ENCODE results near the gene NAA80. TPM values are rescaled to one million over a fixed set of nuclear protein-coding genes. Genes with fewer than 3 reads are reported as not detected.

The NAA80 gene
- polyA plus RNA-seq, 2 of the 4 experiments (the other 2 are of a cell fraction): 3.1 to 5.3 TPM

GRCh38 chr3:50290161-50290641 is 9.0 kb downstream of the NAA80 start:
- ChIA-PET CTCF (interaction anchor here (0.7 to 1.5 kb wide), 3 partner anchors 13 to 60 kb away, joined by 3 to 4 read pairs (median 3); partner anchors contain the start of genes CYB561D2 and NPRL2), POLR2A (no interaction called here)
- H3K9me3 ChIP-seq: no peaks in the 10 kb centered on the region
- ATAC-seq (no peak), DNase-seq (ENCODE audit: low read depth in 1 of 2, low spot score in 1 of 2) (no peak), FAIRE-seq (no peak)
- peak overlapping the region; percentile 81; the same call in 2 of the 3 replicates for H3K4me2 ChIP-seq
- peak overlapping the region in 1 of 2 experiments; percentile 95; a peak in 2 of 6 replicates for H3K27ac ChIP-seq
- no peak overlapping the region for H3K4me3 ChIP-seq
- 96% methylated on average over 8 of the region's 16 CpGs for WGBS (ENCODE audit: missing lambda C conversion rate)
- no peak for TF ChIP-seq RAD21 (conservative IDR thresholded peaks at IDR 0.05 in 1 of 2, IDR thresholded peaks at IDR 0.05 in 1 of 2)
- TF ChIP-seq POLR2A (IDR thresholded peaks at IDR 0.05; ENCODE audit: low read length): no peak
- no peak for TF ChIP-seq TFCP2L1 (CRISPR knock-in tag; IDR thresholded peaks at IDR 0.05)
- no peak for TF ChIP-seq CTCF (IDR thresholded peaks at IDR 0.05)
- TF ChIP-seq ZFP36 (IDR thresholded peaks at IDR 0.05; ENCODE audit: borderline replicate concordance, partially characterized antibody): no peak
- TF ChIP-seq CHD4 (IDR thresholded peaks at IDR 0.05; ENCODE audit: borderline replicate concordance): no peak
- no peak for TF ChIP-seq PBX3 (IDR thresholded peaks at IDR 0.05)
- peaks cover 13% of the 10 kb centered on the region; the same call in 2 of the 3 replicates for H3K4me1 ChIP-seq

GRCh38 chr3:50289130-50289529 is 10.1 kb downstream of the NAA80 start:
- POLR2A ChIA-PET: no interaction called here
- no peak for TF ChIP-seq PBX3 (IDR thresholded peaks at IDR 0.05)
- TF ChIP-seq ZSCAN20 (CRISPR knock-in tag; IDR thresholded peaks at IDR 0.05): no peak
- no peak for TF ChIP-seq NR3C1 (IDR thresholded peaks at IDR 0.05)
- TF ChIP-seq NFE2L2 (conservative IDR thresholded peaks at IDR 0.05; ENCODE audit: low read length): no peak
- TF ChIP-seq MAZ (IDR thresholded peaks at IDR 0.05; ENCODE audit: borderline replicate concordance, low read depth, low read length): no peak
- TF ChIP-seq HMGXB4 (CRISPR knock-in tag; IDR thresholded peaks at IDR 0.05; ENCODE audit: borderline replicate concordance): no peak
- no peak for TF ChIP-seq RNF2 (IDR thresholded peaks at IDR 0.05; ENCODE audit: borderline replicate concordance, low read depth)
- TF ChIP-seq E2F6 (IDR thresholded peaks at IDR 0.05; ENCODE audit: borderline replicate concordance, low read depth): no peak
- TF ChIP-seq CEBPB (IDR thresholded peaks at IDR 0.05): no peak
- no peak for TF ChIP-seq PHF8 (IDR thresholded peaks at IDR 0.05; ENCODE audit: borderline replicate concordance, low read depth)
- TF ChIP-seq CHD2 (IDR thresholded peaks at IDR 0.05; ENCODE audit: low read length, partially characterized antibody): no peak
- TF ChIP-seq TP53 (CRISPR knock-in tag; IDR thresholded peaks at IDR 0.05): no peak
- no peak for TF ChIP-seq BCL3 (IDR thresholded peaks at IDR 0.05)
- no peak for TF ChIP-seq POLR2AphosphoS2 (conservative IDR thresholded peaks at IDR 0.05; ENCODE audit: low read length)
- TF ChIP-seq RARB (CRISPR knock-in tag; IDR thresholded peaks at IDR 0.05): no peak
- no peak for TF ChIP-seq EHMT2 (IDR thresholded peaks at IDR 0.05; ENCODE audit: low read depth)
- TF ChIP-seq ZNF302 (CRISPR knock-in tag; IDR thresholded peaks at IDR 0.05): no peak
- TF ChIP-seq CBX8 (IDR thresholded peaks at IDR 0.05): no peak
- Histone ChIP-seq H3K4me2 (no peak overlapping the region), H3K27ac (no peak overlapping the region), H3K9me3 (no peaks in the 10 kb centered on the region), H3K4me3 (no peak overlapping the region), H3K4me1 (peaks cover 13% of the 10 kb centered on the region; the same call in 2 of the 3 replicates)
- CTCF ChIA-PET: interaction anchor here (0.6 to 1.5 kb wide), 2 partner anchors 15 to 58 kb away, joined by 3 to 4 read pairs; no protein-coding TSS in a partner anchor
- no peak for DNase-seq (ENCODE audit: low read depth in 1 of 2, low spot score in 1 of 2)
- FAIRE-seq: no peak
- 95% methylated on average over 6 of the region's 6 CpGs for WGBS (ENCODE audit: missing lambda C conversion rate)
- no peak for ATAC-seq

Measured in A549 (cell line).